SK-N-SH (cell line): ENCODE data around the gene VAV1. TPM values are rescaled to one million over a fixed set of nuclear protein-coding genes. Genes with fewer than 3 reads are reported as not detected.

Experiments
- CTCF ChIA-PET: fragments of 300-600, 350-600 bp; formaldehyde crosslinking; extraction: SDS; loops from one replicate; lab custom pipeline; 2021; lab: Yijun Ruan, JAX
- POLR2A ChIA-PET: fragments of 350-600 bp; sonication (Branson Sonifier 250); formaldehyde crosslinking; extraction: SDS; loops from one replicate; lab custom pipeline; 2020; ENCODE audit warnings: antibody characterized with exemption, inconsistent platforms; lab: Yijun Ruan, JAX
- DNase-seq: peaks from one replicate; pipeline ENCODE4 v3.0.0; 2012
- H2AFZ ChIP-seq: fragments of 200-600 bp; sonication (generic); 2 replicates; pipeline ENCODE4 v1.8.1; 2016; ENCODE audit warnings: antibody characterized with exemption, mild to moderate bottlenecking, low read depth
- H3F3A ChIP-seq: fragments of 200-600 bp; sonication (generic); replicated peaks from 2 replicates; pipeline ENCODE3; 2016; ENCODE audit warnings: antibody characterized with exemption, mild to moderate bottlenecking; ENCODE audit not compliant: insufficient read depth
- H3K27ac ChIP-seq, 2 experiments: fragments of 200-500 bp in 1 of 2; fragments of 200-600 bp in 1 of 2; sonication (Bioruptor generic) in 1 of 2; sonication (generic), shearing (Covaris generic) in 1 of 2; 2 replicates each; pipeline versions ENCODE4 v1.5.1 to v1.6.1; 2014 to 2016; ENCODE audit warnings: low read depth in 2 of 2, inconsistent platforms in 1 of 2, low read length in 1 of 2, mild to moderate bottlenecking in 1 of 2, mixed read lengths in 1 of 2
- H3K27me3 ChIP-seq: fragments of 200-600 bp; sonication (generic), shearing (Covaris generic); 2 replicates; pipeline ENCODE4 v1.6.1; 2016; ENCODE audit warnings: mixed run types; ENCODE audit not compliant: insufficient read depth
- H3K36me3 ChIP-seq, 2 experiments: fragments of 200-500 bp in 1 of 2; fragments of 200-600 bp in 1 of 2; sonication (Bioruptor generic) in 1 of 2; sonication (generic) in 1 of 2; replicated peaks in 1 of 2; 2 replicates each; pipeline versions ENCODE3 to v1.5.1; 2014 to 2016; ENCODE audit warnings: low read length in 1 of 2, mild to moderate bottlenecking in 1 of 2; ENCODE audit not compliant: insufficient read depth in 2 of 2, control insufficient read depth in 1 of 2
- H3K4me1 ChIP-seq, 2 experiments: fragments of 200-500 bp in 1 of 2; fragments of 200-600 bp in 1 of 2; sonication (Bioruptor generic) in 1 of 2; sonication (generic), shearing (Covaris generic) in 1 of 2; 2 replicates each; pipeline versions ENCODE4 v1.5.1 to v1.6.1; 2014 to 2016; ENCODE audit warnings: low read depth in 1 of 2, low read length in 1 of 2, mixed run types in 1 of 2; ENCODE audit not compliant: insufficient read depth in 2 of 2, control insufficient read depth in 1 of 2
- H3K4me2 ChIP-seq: fragments of 200-600 bp; sonication (generic), shearing (Covaris generic); 2 replicates; pipeline ENCODE4 v1.6.1; 2017; ENCODE audit warnings: mixed run types
- H3K4me3 ChIP-seq, 2 experiments: fragments of 200-500 bp in 1 of 2; fragments of 200-600 bp in 1 of 2; sonication (Bioruptor generic) in 1 of 2; sonication (generic), shearing (Covaris generic) in 1 of 2; 2 replicates each; pipeline versions ENCODE4 v1.5.1 to v1.8.1; 2014 to 2016; ENCODE audit warnings: low read depth in 2 of 2, inconsistent platforms in 1 of 2, low read length in 1 of 2, mild to moderate bottlenecking in 1 of 2, mixed read lengths in 1 of 2, moderate library complexity in 1 of 2
- H3K79me2 ChIP-seq: fragments of 200-600 bp; sonication (generic); 2 replicates; pipeline ENCODE4 v1.8.1; 2017; ENCODE audit warnings: mild to moderate bottlenecking; ENCODE audit not compliant: insufficient read depth
- H3K9ac ChIP-seq: fragments of 200-600 bp; sonication (generic); 2 replicates; pipeline ENCODE4 v1.6.1; 2017; ENCODE audit warnings: mixed run types
- H3K9me2 ChIP-seq: fragments of 200-600 bp; sonication (generic); 2 replicates; pipeline ENCODE4 v1.6.1; 2017; ENCODE audit warnings: mixed run types
- H3K9me3 ChIP-seq: fragments of 200-600 bp; sonication (generic); 2 replicates; pipeline ENCODE4 v1.6.1; 2017; ENCODE audit warnings: mixed run types, mild to moderate bottlenecking, moderate library complexity
- H4K20me1 ChIP-seq: fragments of 200-600 bp; sonication (generic); 2 replicates; pipeline ENCODE4 v1.6.1; 2017; ENCODE audit warnings: mild to moderate bottlenecking, mixed run types; ENCODE audit not compliant: insufficient read depth
- CHD2 ChIP-seq: fragments of 150-350 bp; IDR thresholded peaks from 2 replicates; pipeline ENCODE4 v1.6.1; 2018; ENCODE audit warnings: low read length; ENCODE audit not compliant: partially characterized antibody
- ELF1 ChIP-seq: IDR thresholded peaks from 2 replicates; pipeline ENCODE4 v1.4.0; 2012
- FOXJ3 ChIP-seq: sonication (generic); formaldehyde crosslinking; IDR thresholded peaks from 2 replicates; pipeline ENCODE4 v1.5.1; 2020; ENCODE audit warnings: mild to moderate bottlenecking, missing genetic modification reagents
- MAX ChIP-seq: IDR thresholded peaks from 2 replicates; pipeline ENCODE4 v1.4.0; 2012; ENCODE audit warnings: low read depth
- RFX5 ChIP-seq: IDR thresholded peaks from 2 replicates; pipeline ENCODE4 v1.6.1; 2012; ENCODE audit warnings: mild to moderate bottlenecking, improper control_type of control experiment, low read length
- SIN3A ChIP-seq: IDR thresholded peaks from 2 replicates; pipeline ENCODE4 v1.6.1; 2012; ENCODE audit warnings: low read depth, mild to moderate bottlenecking, low read length, moderate library complexity, borderline replicate concordance
- SMC3 ChIP-seq: IDR thresholded peaks from 2 replicates; pipeline ENCODE4 v1.6.1; 2012; ENCODE audit warnings: low read depth, low read length, improper control_type of control experiment
- TCF12 ChIP-seq: IDR thresholded peaks from 2 replicates; pipeline ENCODE4 v1.4.0; 2012
- WGBS: methylation state at CpG from one replicate; pipeline ENCODE4 v1.1.6; 2017; ENCODE audit warnings: low lambda C conversion rate; 5-methylcytosine and 5-hydroxymethylcytosine counted together
- polyA plus RNA-seq, 3 experiments: library from polyadenylated mRNA; depleted of rRNA; stranded (reverse); fragments of >200 nt; gene quantifications; 2 replicates each; pipeline ENCODE4 v1.2.3, GENCODE V29; 2012
- TF ChIP-seq, protein P1 (sequence below): fragments of 150-350 bp; IDR thresholded peaks from 2 replicates; pipeline ENCODE4 v1.6.1; 2017; ENCODE audit warnings: antibody characterized with exemption, low read length, low read depth, borderline replicate concordance
- TF ChIP-seq, protein P2 (sequence below): fragments of 200-600 bp; sonication (generic); IDR thresholded peaks from 2 replicates; pipeline ENCODE4 v1.6.1; 2017; ENCODE audit warnings: antibody characterized with exemption, mild to moderate bottlenecking, moderate library complexity
- TF ChIP-seq, protein P3 (sequence below): IDR thresholded peaks from 2 replicates; pipeline ENCODE4 v1.4.0; 2012; ENCODE audit warnings: low read depth, borderline replicate concordance
- TF ChIP-seq, protein P4 (sequence below): IDR thresholded peaks from 2 replicates; pipeline ENCODE4 v1.6.1; 2012; ENCODE audit warnings: mild to moderate bottlenecking, low read depth, low read length, moderate library complexity

Gene VAV1
- polyA plus RNA-seq, 1 of the 3 experiments (the other 2 are of a cell fraction): 0.02 TPM

GRCh38 chr19:6753178-6754031, 19.1 kb upstream of the VAV1 start:
- H3K4me3 ChIP-seq: 0 out of 4 replicates have a peak overlapping the region, but pooled peaks of 1 of the 2 experiments have one; percentile 3
- 28% methylated on average over 35 of the region's 50 CpGs for WGBS
- H3F3A ChIP-seq: no peaks in the 10 kb centered on the region
- H4K20me1 ChIP-seq: no peaks in the 10 kb centered on the region
- no peaks in the 10 kb centered on the region for H3K27me3 ChIP-seq
- no peak overlapping the region for H3K9ac ChIP-seq
- no peak overlapping the region for H3K4me2 ChIP-seq
- DNase-seq: peak; percentile 92
- peaks cover 14 to 18% of the 10 kb centered on the region in 2 experiments for H3K36me3 ChIP-seq
- CTCF ChIA-PET: interaction anchor here (0.7 to 1.7 kb wide), 2 partner anchors 15 to 110 kb away, joined by 3 to 4 read pairs; no protein-coding TSS in a partner anchor
- no peaks in the 10 kb centered on the region; a peak in 1 of 4 replicates for H3K4me1 ChIP-seq
- H2AFZ ChIP-seq: no peak overlapping the region
- POLR2A ChIA-PET: no interaction called here
- no peaks in the 10 kb centered on the region for H3K9me3 ChIP-seq
- TF ChIP-seq, protein P1, sequence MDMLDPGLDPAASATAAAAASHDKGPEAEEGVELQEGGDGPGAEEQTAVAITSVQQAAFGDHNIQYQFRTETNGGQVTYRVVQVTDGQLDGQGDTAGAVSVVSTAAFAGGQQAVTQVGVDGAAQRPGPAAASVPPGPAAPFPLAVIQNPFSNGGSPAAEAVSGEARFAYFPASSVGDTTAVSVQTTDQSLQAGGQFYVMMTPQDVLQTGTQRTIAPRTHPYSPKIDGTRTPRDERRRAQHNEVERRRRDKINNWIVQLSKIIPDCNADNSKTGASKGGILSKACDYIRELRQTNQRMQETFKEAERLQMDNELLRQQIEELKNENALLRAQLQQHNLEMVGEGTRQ: no peak
- TF ChIP-seq MAX (0 out of 2 replicates have a peak, but pooled peaks have one; percentile 46), SMC3 (0 out of 2 replicates have a peak, but pooled peaks have one; percentile 6), ELF1 (no peak)
- TF ChIP-seq, protein P2, sequence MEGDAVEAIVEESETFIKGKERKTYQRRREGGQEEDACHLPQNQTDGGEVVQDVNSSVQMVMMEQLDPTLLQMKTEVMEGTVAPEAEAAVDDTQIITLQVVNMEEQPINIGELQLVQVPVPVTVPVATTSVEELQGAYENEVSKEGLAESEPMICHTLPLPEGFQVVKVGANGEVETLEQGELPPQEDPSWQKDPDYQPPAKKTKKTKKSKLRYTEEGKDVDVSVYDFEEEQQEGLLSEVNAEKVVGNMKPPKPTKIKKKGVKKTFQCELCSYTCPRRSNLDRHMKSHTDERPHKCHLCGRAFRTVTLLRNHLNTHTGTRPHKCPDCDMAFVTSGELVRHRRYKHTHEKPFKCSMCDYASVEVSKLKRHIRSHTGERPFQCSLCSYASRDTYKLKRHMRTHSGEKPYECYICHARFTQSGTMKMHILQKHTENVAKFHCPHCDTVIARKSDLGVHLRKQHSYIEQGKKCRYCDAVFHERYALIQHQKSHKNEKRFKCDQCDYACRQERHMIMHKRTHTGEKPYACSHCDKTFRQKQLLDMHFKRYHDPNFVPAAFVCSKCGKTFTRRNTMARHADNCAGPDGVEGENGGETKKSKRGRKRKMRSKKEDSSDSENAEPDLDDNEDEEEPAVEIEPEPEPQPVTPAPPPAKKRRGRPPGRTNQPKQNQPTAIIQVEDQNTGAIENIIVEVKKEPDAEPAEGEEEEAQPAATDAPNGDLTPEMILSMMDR: peak; percentile 14; the same call in 1 of the 2 replicates
- TF ChIP-seq, protein P3, sequence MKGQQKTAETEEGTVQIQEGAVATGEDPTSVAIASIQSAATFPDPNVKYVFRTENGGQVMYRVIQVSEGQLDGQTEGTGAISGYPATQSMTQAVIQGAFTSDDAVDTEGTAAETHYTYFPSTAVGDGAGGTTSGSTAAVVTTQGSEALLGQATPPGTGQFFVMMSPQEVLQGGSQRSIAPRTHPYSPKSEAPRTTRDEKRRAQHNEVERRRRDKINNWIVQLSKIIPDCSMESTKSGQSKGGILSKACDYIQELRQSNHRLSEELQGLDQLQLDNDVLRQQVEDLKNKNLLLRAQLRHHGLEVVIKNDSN: peak; percentile 69; the same call in 1 of the 2 replicates
- H3K27ac ChIP-seq: no peak overlapping the region
- no peaks in the 10 kb centered on the region for H3K79me2 ChIP-seq
- H3K9me2 ChIP-seq: no peaks in the 10 kb centered on the region

GRCh38 chr19:6754136-6754535, 18.4 kb upstream of the VAV1 start:
- Histone ChIP-seq H3K79me2 (no peaks in the 10 kb centered on the region), H3K4me1 (no peaks in the 10 kb centered on the region; a peak in 1 of 4 replicates), H3K27ac (no peak overlapping the region), H2AFZ (no peak overlapping the region), H3K36me3 (peaks cover 10% of the 10 kb centered on the region in 2 experiments), H3K9me3 (no peaks in the 10 kb centered on the region), H3K9ac (no peak overlapping the region), H3K4me3 (no peak overlapping the region), H3K27me3 (no peaks in the 10 kb centered on the region), H3F3A (no peaks in the 10 kb centered on the region), H3K9me2 (no peaks in the 10 kb centered on the region), H3K4me2 (no peak overlapping the region), H4K20me1 (no peaks in the 10 kb centered on the region)
- CTCF ChIA-PET: interaction anchor here (0.7 to 1.7 kb wide), 2 partner anchors 16 to 109 kb away, joined by 3 to 4 read pairs; no protein-coding TSS in a partner anchor
- TF ChIP-seq SIN3A: no peak
- no peak for TF ChIP-seq CHD2
- TF ChIP-seq, protein P4, sequence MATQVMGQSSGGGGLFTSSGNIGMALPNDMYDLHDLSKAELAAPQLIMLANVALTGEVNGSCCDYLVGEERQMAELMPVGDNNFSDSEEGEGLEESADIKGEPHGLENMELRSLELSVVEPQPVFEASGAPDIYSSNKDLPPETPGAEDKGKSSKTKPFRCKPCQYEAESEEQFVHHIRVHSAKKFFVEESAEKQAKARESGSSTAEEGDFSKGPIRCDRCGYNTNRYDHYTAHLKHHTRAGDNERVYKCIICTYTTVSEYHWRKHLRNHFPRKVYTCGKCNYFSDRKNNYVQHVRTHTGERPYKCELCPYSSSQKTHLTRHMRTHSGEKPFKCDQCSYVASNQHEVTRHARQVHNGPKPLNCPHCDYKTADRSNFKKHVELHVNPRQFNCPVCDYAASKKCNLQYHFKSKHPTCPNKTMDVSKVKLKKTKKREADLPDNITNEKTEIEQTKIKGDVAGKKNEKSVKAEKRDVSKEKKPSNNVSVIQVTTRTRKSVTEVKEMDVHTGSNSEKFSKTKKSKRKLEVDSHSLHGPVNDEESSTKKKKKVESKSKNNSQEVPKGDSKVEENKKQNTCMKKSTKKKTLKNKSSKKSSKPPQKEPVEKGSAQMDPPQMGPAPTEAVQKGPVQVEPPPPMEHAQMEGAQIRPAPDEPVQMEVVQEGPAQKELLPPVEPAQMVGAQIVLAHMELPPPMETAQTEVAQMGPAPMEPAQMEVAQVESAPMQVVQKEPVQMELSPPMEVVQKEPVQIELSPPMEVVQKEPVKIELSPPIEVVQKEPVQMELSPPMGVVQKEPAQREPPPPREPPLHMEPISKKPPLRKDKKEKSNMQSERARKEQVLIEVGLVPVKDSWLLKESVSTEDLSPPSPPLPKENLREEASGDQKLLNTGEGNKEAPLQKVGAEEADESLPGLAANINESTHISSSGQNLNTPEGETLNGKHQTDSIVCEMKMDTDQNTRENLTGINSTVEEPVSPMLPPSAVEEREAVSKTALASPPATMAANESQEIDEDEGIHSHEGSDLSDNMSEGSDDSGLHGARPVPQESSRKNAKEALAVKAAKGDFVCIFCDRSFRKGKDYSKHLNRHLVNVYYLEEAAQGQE: no peak
- TF ChIP-seq ELF1: no peak
- TF ChIP-seq FOXJ3 (CRISPR knock-in tag): no peak
- no peak for TF ChIP-seq RFX5
- TF ChIP-seq, protein P2: no peak
- no peak for TF ChIP-seq TCF12
- POLR2A ChIA-PET: no interaction called here
- WGBS: 92% methylated on average over 11 of the region's 22 CpGs
- DNase-seq: no peak
